ENCODE results near the gene ABCA13. TPM values are rescaled to one million over a fixed set of nuclear protein-coding genes. Genes with fewer than 3 reads are reported as not detected.
A peak's percentile ranks its signal among the peaks of the same experiment; 100 is the strongest.

The ABCA13 gene
- total RNA-seq, 2 experiments from 2014 or later, result 0.08 to 0.45 TPM

- Mint-ChIP-seq H3K4me1 (ENCODE audit: low read depth) (no peaks in the 10 kb centered on the region), H3K9me3 (ENCODE audit: insufficient read depth) (no peaks in the 10 kb centered on the region), H3K27me3 (ENCODE audit: low read depth) (peaks cover 3% of the 10 kb centered on the region), H3K27ac (no peak overlapping the region), H3K4me3 (no peak overlapping the region), H3K36me3 (ENCODE audit: low read depth) (no peaks in the 10 kb centered on the region)
- DNase-seq (no peak), ATAC-seq (no peak)
- ChIA-PET CTCF (no interaction called here), POLR2A (no interaction called here)
Observed at GRCh38 chr7:48525736-48526732, 354.8 kb downstream of the ABCA13 start.

GRCh38 chr7:48528646-48529045, 357.4 kb downstream of the ABCA13 start:
- POLR2A ChIA-PET, result no interaction called here
- H3K36me3 Mint-ChIP-seq (ENCODE audit: low read depth), result no peaks in the 10 kb centered on the region
- H3K9me3 Mint-ChIP-seq (ENCODE audit: insufficient read depth), result no peaks in the 10 kb centered on the region
- no peak overlapping the region for H3K4me3 Mint-ChIP-seq
- H3K27ac Mint-ChIP-seq, result no peak overlapping the region
- CTCF ChIA-PET, result no interaction called here
- no peaks in the 10 kb centered on the region for H3K4me1 Mint-ChIP-seq (ENCODE audit: low read depth)
- DNase-seq (no peak), ATAC-seq (no peak)
- H3K27me3 Mint-ChIP-seq (ENCODE audit: low read depth), result peaks cover 3% of the 10 kb centered on the region

GRCh38 chr7:48537561-48537960, 366.3 kb downstream of the ABCA13 start:
- ATAC-seq (no peak), DNase-seq (no peak)
- Mint-ChIP-seq H3K4me3 (no peak overlapping the region), H3K4me1 (ENCODE audit: low read depth) (no peaks in the 10 kb centered on the region), H3K9me3 (ENCODE audit: insufficient read depth) (peaks cover 8% of the 10 kb centered on the region), H3K27ac (no peak overlapping the region), H3K27me3 (ENCODE audit: low read depth) (peaks cover 3% of the 10 kb centered on the region), H3K36me3 (ENCODE audit: low read depth) (no peaks in the 10 kb centered on the region)
- ChIA-PET CTCF (no interaction called here), POLR2A (no interaction called here)

- DNase-seq, result no peak
Observed at GRCh38 chr7:48540746-48541145, 369.5 kb downstream of the ABCA13 start.

GRCh38 chr7:48548667-48549066, 377.4 kb downstream of the ABCA13 start:
- Mint-ChIP-seq H3K9me3 (ENCODE audit: insufficient read depth) (peaks cover 5% of the 10 kb centered on the region), H3K4me1 (ENCODE audit: low read depth) (no peaks in the 10 kb centered on the region), H3K27me3 (ENCODE audit: low read depth) (peaks cover 4% of the 10 kb centered on the region), H3K4me3 (no peak overlapping the region), H3K27ac (no peak overlapping the region), H3K36me3 (ENCODE audit: low read depth) (no peaks in the 10 kb centered on the region)
- no peak for DNase-seq
- ChIA-PET CTCF (no interaction called here), POLR2A (no interaction called here)
- no peak for ATAC-seq

More at GRCh38 chr7:48540746-48541145, 369.5 kb downstream of the ABCA13 start:
- no peak for ATAC-seq
- H3K27me3 Mint-ChIP-seq (ENCODE audit: low read depth), result peaks cover 3% of the 10 kb centered on the region
- no peaks in the 10 kb centered on the region for H3K36me3 Mint-ChIP-seq (ENCODE audit: low read depth)
- no peak overlapping the region for H3K4me3 Mint-ChIP-seq
- H3K4me1 Mint-ChIP-seq (ENCODE audit: low read depth), result no peaks in the 10 kb centered on the region
- ChIA-PET CTCF (no interaction called here), POLR2A (no interaction called here)
- no peak overlapping the region for H3K27ac Mint-ChIP-seq
- H3K9me3 Mint-ChIP-seq (ENCODE audit: insufficient read depth), result peaks cover 8% of the 10 kb centered on the region

- ATAC-seq, result no peak
- Mint-ChIP-seq H3K9me3 (ENCODE audit: insufficient read depth) (peaks cover 13% of the 10 kb centered on the region), H3K36me3 (ENCODE audit: low read depth) (no peaks in the 10 kb centered on the region), H3K27me3 (ENCODE audit: low read depth) (peaks cover 2% of the 10 kb centered on the region), H3K4me3 (no peak overlapping the region), H3K4me1 (ENCODE audit: low read depth) (no peaks in the 10 kb centered on the region), H3K27ac (no peak overlapping the region)
- CTCF ChIA-PET, result no interaction called here
- no peak for DNase-seq
- POLR2A ChIA-PET, result no interaction called here
Observed at GRCh38 chr7:48551652-48552051, 380.4 kb downstream of the ABCA13 start.

- Mint-ChIP-seq H3K4me3 (no peak overlapping the region), H3K4me1 (ENCODE audit: low read depth) (no peaks in the 10 kb centered on the region), H3K36me3 (ENCODE audit: low read depth) (no peaks in the 10 kb centered on the region), H3K27me3 (ENCODE audit: low read depth) (no peaks in the 10 kb centered on the region), H3K27ac (no peak overlapping the region), H3K9me3 (ENCODE audit: insufficient read depth) (no peaks in the 10 kb centered on the region)
- no peak for ATAC-seq
- DNase-seq, result no peak
- ChIA-PET CTCF (no interaction called here), POLR2A (no interaction called here)
Observed at GRCh38 chr7:48563334-48563733, 392.1 kb downstream of the ABCA13 start.

GRCh38 chr7:48575516-48575915, 404.3 kb downstream of the ABCA13 start:
- peaks cover 2% of the 10 kb centered on the region for H3K27me3 Mint-ChIP-seq (ENCODE audit: low read depth)
- peaks cover 8% of the 10 kb centered on the region for H3K4me1 Mint-ChIP-seq (ENCODE audit: low read depth)
- no peak for DNase-seq
- POLR2A ChIA-PET, result no interaction called here
- ATAC-seq, result no peak
- H3K27ac Mint-ChIP-seq, result peak overlapping the region; percentile 3
- CTCF ChIA-PET, result no interaction called here
- no peaks in the 10 kb centered on the region for H3K36me3 Mint-ChIP-seq (ENCODE audit: low read depth)
- no peaks in the 10 kb centered on the region for H3K9me3 Mint-ChIP-seq (ENCODE audit: insufficient read depth)
- H3K4me3 Mint-ChIP-seq, result no peak overlapping the region

GRCh38 chr7:48587475-48587874, 416.2 kb downstream of the ABCA13 start:
- CTCF ChIA-PET, result no interaction called here
- POLR2A ChIA-PET, result no interaction called here
- Mint-ChIP-seq H3K27ac (no peak overlapping the region), H3K4me1 (ENCODE audit: low read depth) (no peaks in the 10 kb centered on the region), H3K36me3 (ENCODE audit: low read depth) (no peaks in the 10 kb centered on the region), H3K27me3 (ENCODE audit: low read depth) (peaks cover 4% of the 10 kb centered on the region), H3K9me3 (ENCODE audit: insufficient read depth) (no peaks in the 10 kb centered on the region), H3K4me3 (no peak overlapping the region)
- ATAC-seq (no peak), DNase-seq (no peak)

- H3K4me3 Mint-ChIP-seq, result no peak overlapping the region
- no peak for DNase-seq
- H3K4me1 Mint-ChIP-seq (ENCODE audit: low read depth), result no peaks in the 10 kb centered on the region
- ATAC-seq, result no peak
- ChIA-PET POLR2A (no interaction called here), CTCF (no interaction called here)
- H3K36me3 Mint-ChIP-seq (ENCODE audit: low read depth), result no peaks in the 10 kb centered on the region
- H3K27ac Mint-ChIP-seq, result no peak overlapping the region
- no peaks in the 10 kb centered on the region for H3K9me3 Mint-ChIP-seq (ENCODE audit: insufficient read depth)
- no peaks in the 10 kb centered on the region for H3K27me3 Mint-ChIP-seq (ENCODE audit: low read depth)
Observed at GRCh38 chr7:48594349-48594748, 423.1 kb downstream of the ABCA13 start.

- Mint-ChIP-seq H3K27me3 (ENCODE audit: low read depth) (no peaks in the 10 kb centered on the region), H3K4me1 (ENCODE audit: low read depth) (no peaks in the 10 kb centered on the region), H3K9me3 (ENCODE audit: insufficient read depth) (no peaks in the 10 kb centered on the region), H3K27ac (no peak overlapping the region), H3K4me3 (no peak overlapping the region), H3K36me3 (ENCODE audit: low read depth) (no peaks in the 10 kb centered on the region)
- ATAC-seq (no peak), DNase-seq (no peak)
- CTCF ChIA-PET, result no interaction called here
- POLR2A ChIA-PET, result no interaction called here
Observed at GRCh38 chr7:48595756-48596155, 424.5 kb downstream of the ABCA13 start.

GRCh38 chr7:48610705-48611104, 439.4 kb downstream of the ABCA13 start:
- Mint-ChIP-seq H3K36me3 (ENCODE audit: low read depth) (no peaks in the 10 kb centered on the region), H3K9me3 (ENCODE audit: insufficient read depth) (no peaks in the 10 kb centered on the region), H3K4me1 (ENCODE audit: low read depth) (peaks cover 7% of the 10 kb centered on the region), H3K4me3 (no peak overlapping the region), H3K27ac (no peak overlapping the region), H3K27me3 (ENCODE audit: low read depth) (no peaks in the 10 kb centered on the region)
- DNase-seq, result no peak
- ATAC-seq, result no peak
- ChIA-PET POLR2A (no interaction called here), CTCF (no interaction called here)

- DNase-seq (no peak), ATAC-seq (no peak)
- ChIA-PET CTCF (no interaction called here), POLR2A (no interaction called here)
- Mint-ChIP-seq H3K27me3 (ENCODE audit: low read depth) (no peaks in the 10 kb centered on the region), H3K36me3 (ENCODE audit: low read depth) (no peaks in the 10 kb centered on the region), H3K4me3 (no peak overlapping the region), H3K27ac (no peak overlapping the region), H3K4me1 (ENCODE audit: low read depth) (peaks cover 2% of the 10 kb centered on the region), H3K9me3 (ENCODE audit: insufficient read depth) (no peaks in the 10 kb centered on the region)
Observed at GRCh38 chr7:48611993-48612392, 440.7 kb downstream of the ABCA13 start.

Data from activated CD8-positive, alpha-beta T cell treated with anti-CD3 and anti-CD28 coated beads, Interleukin-2, amount 10 ng/mL, durations not matched to agents 7 days and 5 days (primary cell).